HCT116 (cell line): ENCODE results near the gene FRAS1. TPM values are rescaled to one million over a fixed set of nuclear protein-coding genes. Genes with fewer than 3 reads are reported as not detected.

Experiments
- ATAC-seq: fragments of 200-7000 bp; cut with Tn5 transposase; 2 replicates; pipeline ENCODE4 v1.9.1; 2020; ENCODE audit warnings: mild to moderate bottlenecking, moderate library complexity
- BruUV-seq: library from RNA; stranded (reverse); fragments of 400-500 nt; replicated peaks from 2 replicates; lab custom pipeline; 2021; lab: Mats Ljungman, UMichigan
- CTCF ChIA-PET: fragments of 300-600 bp; sonication (Branson Sonifier 250); formaldehyde crosslinking; loops from one replicate; lab custom pipeline; 2021; ENCODE audit warnings: antibody characterized with exemption; lab: Charles Lee
- POLR2A ChIA-PET: fragments of 300-600, 350-600 bp; sonication (Branson Sonifier 250); formaldehyde crosslinking; loops from one replicate; lab custom pipeline; 2021; ENCODE audit warnings: antibody characterized with exemption; lab: Charles Lee
- RAD21 ChIA-PET, 2 experiments: fragments of 300-600 bp; sonication (Branson Sonifier 250); formaldehyde crosslinking; loops; one replicate each; lab custom pipeline; 2023; ENCODE audit warnings: low total read pairs in 2 of 2; ENCODE audit not compliant: uncharacterized antibody in 2 of 2, unreplicated experiment in 2 of 2, low non-redundant PET in 1 of 2; lab: Charles Lee
- DNase-seq: peaks from one replicate; pipeline ENCODE4 v3.0.0-alpha.2; 2010; ENCODE audit warnings: low read depth, low spot score
- H2AFZ ChIP-seq: fragments of 200-600 bp; shearing (Covaris generic), sonication (generic); 2 replicates; pipeline ENCODE4 v1.6.1; 2017; ENCODE audit warnings: low read depth, mixed run types, mixed read lengths, antibody characterized with exemption, low read length; ENCODE audit not compliant: poor library complexity, severe bottlenecking
- H3K27ac ChIP-seq: 2 replicates; pipeline ENCODE4 v1.5.1; 2012; ENCODE audit warnings: low read depth, low read length
- H3K27me3 ChIP-seq: fragments of 200-600 bp; sonication (generic); 2 replicates; pipeline ENCODE4 v1.6.1; 2016; ENCODE audit warnings: mixed run types, low read length, mixed read lengths; ENCODE audit not compliant: insufficient read depth
- H3K36me3 ChIP-seq, 2 experiments: fragments of 200-500 bp in 1 of 2; fragments of 200-600 bp in 1 of 2; sonication (Bioruptor generic) in 1 of 2; sonication (generic) in 1 of 2; 2 replicates each; pipeline versions ENCODE4 v1.5.1 to v1.6.1; 2014 to 2016; ENCODE audit warnings: low read length in 2 of 2, inconsistent platforms in 1 of 2, mixed read lengths in 1 of 2, mixed run types in 1 of 2; ENCODE audit not compliant: insufficient read depth in 2 of 2, control insufficient read depth in 1 of 2
- H3K4me1 ChIP-seq, 2 experiments: fragments of 200-600 bp in 1 of 2; sonication (generic) in 1 of 2; 2 replicates each; pipeline versions ENCODE4 v1.5.1 to v1.6.1; 2012 to 2017; ENCODE audit warnings: low read length in 2 of 2, inconsistent platforms in 1 of 2, mild to moderate bottlenecking in 1 of 2, mixed read lengths in 1 of 2, mixed run types in 1 of 2, moderate library complexity in 1 of 2; ENCODE audit not compliant: insufficient read depth in 2 of 2, control insufficient read depth in 1 of 2
- H3K4me2 ChIP-seq: fragments of 200-600 bp; sonication (generic); 2 replicates; pipeline ENCODE4 v1.6.1; 2017; ENCODE audit warnings: mixed run types, low read length, mixed read lengths
- H3K4me3 ChIP-seq, 2 experiments: fragments of 200-600 bp in 1 of 2; sonication (generic) in 1 of 2; replicated peaks in 1 of 2; 2 replicates each; pipeline ENCODE4 v1.5.1; 2011 to 2016; ENCODE audit warnings: low read length in 2 of 2, control low read depth in 1 of 2, low read depth in 1 of 2, mild to moderate bottlenecking in 1 of 2, mixed read lengths in 1 of 2, mixed run types in 1 of 2
- H3K79me2 ChIP-seq: fragments of 200-600 bp; sonication (generic); 2 replicates; pipeline ENCODE4 v1.6.1; 2017; ENCODE audit warnings: mild to moderate bottlenecking, mixed run types, low read length, moderate library complexity, mixed read lengths; ENCODE audit not compliant: insufficient read depth
- H3K9ac ChIP-seq: fragments of 200-600 bp; sonication (generic); 2 replicates; pipeline ENCODE4 v1.6.1; 2016; ENCODE audit warnings: low read length, mixed read lengths
- H3K9me2 ChIP-seq: fragments of 200-600 bp; sonication (generic), shearing (Covaris generic); 2 replicates; pipeline ENCODE4 v1.6.1; 2017; ENCODE audit warnings: mixed run types, mild to moderate bottlenecking, moderate library complexity; ENCODE audit not compliant: insufficient read depth
- H3K9me3 ChIP-seq, 2 experiments: fragments of 200-500 bp in 1 of 2; fragments of 200-600 bp in 1 of 2; sonication (Bioruptor generic) in 1 of 2; sonication (generic) in 1 of 2; 2 replicates each; pipeline ENCODE4 v1.6.1; 2014 to 2017; ENCODE audit warnings: low read length in 2 of 2, mixed read lengths in 2 of 2, inconsistent platforms in 1 of 2, low read depth in 1 of 2, mild to moderate bottlenecking in 1 of 2, mixed run types in 1 of 2, moderate library complexity in 1 of 2; ENCODE audit not compliant: control insufficient read depth in 1 of 2, insufficient read depth in 1 of 2
- H4K20me1 ChIP-seq: fragments of 200-600 bp; sonication (generic), shearing (Covaris generic); 2 replicates; pipeline ENCODE4 v1.6.1; 2017; ENCODE audit warnings: mixed run types, mild to moderate bottlenecking, moderate library complexity; ENCODE audit not compliant: insufficient read depth
- ATF3 ChIP-seq: IDR thresholded peaks from 2 replicates; pipeline ENCODE4 v1.6.1; 2012
- CBX3 ChIP-seq: IDR thresholded peaks from 2 replicates; pipeline ENCODE4 v1.6.1; 2012; ENCODE audit warnings: low read depth
- CEBPB ChIP-seq: IDR thresholded peaks from 2 replicates; pipeline ENCODE4 v1.6.1; 2012; ENCODE audit warnings: low read depth
- EGR1 ChIP-seq: IDR thresholded peaks from 2 replicates; pipeline ENCODE4 v1.6.1; 2012; ENCODE audit warnings: low read depth
- ELF1 ChIP-seq: IDR thresholded peaks from 2 replicates; pipeline ENCODE4 v1.6.1; 2012; ENCODE audit warnings: low read depth, borderline replicate concordance
- EZH2 ChIP-seq: fragments of 200-600 bp; sonication (generic); IDR thresholded peaks from 2 replicates; pipeline ENCODE4 v1.6.1; 2017; ENCODE audit warnings: antibody characterized with exemption, mixed run types
- EZH2phosphoT487 ChIP-seq: fragments of 200-600 bp; IDR thresholded peaks from 2 replicates; pipeline ENCODE4 v1.6.1; 2018; ENCODE audit warnings: antibody characterized with exemption, borderline replicate concordance
- FOSL1 ChIP-seq: IDR thresholded peaks from 2 replicates; pipeline ENCODE4 v1.6.1; 2012; ENCODE audit warnings: low read depth
- JUND ChIP-seq: IDR thresholded peaks from 2 replicates; pipeline ENCODE4 v1.6.1; 2012
- POLR2A ChIP-seq: IDR thresholded peaks from 2 replicates; pipeline ENCODE4 v1.7.0; 2011; ENCODE audit warnings: borderline replicate concordance; ENCODE audit not compliant: insufficient read depth, insufficient read length; ENCODE audit errors: extremely low read depth
- POLR2AphosphoS5 ChIP-seq: IDR thresholded peaks from 2 replicates; pipeline ENCODE4 v1.6.1; 2011; ENCODE audit warnings: mild to moderate bottlenecking, low read depth, low read length, moderate library complexity
- SIN3A ChIP-seq: IDR thresholded peaks from 2 replicates; pipeline ENCODE4 v1.6.1; 2012; ENCODE audit warnings: low read depth
- SP1 ChIP-seq: IDR thresholded peaks from 2 replicates; pipeline ENCODE4 v1.6.1; 2012; ENCODE audit warnings: low read depth
- SRF ChIP-seq: IDR thresholded peaks from 2 replicates; pipeline ENCODE4 v1.6.1; 2012; ENCODE audit warnings: low read depth
- TCF7L2 ChIP-seq: IDR thresholded peaks from 2 replicates; pipeline ENCODE4 v1.7.0; 2011; ENCODE audit warnings: borderline replicate concordance, inconsistent platforms; ENCODE audit not compliant: insufficient read depth, insufficient read length; ENCODE audit errors: extremely low read depth
- YY1 ChIP-seq: IDR thresholded peaks from 2 replicates; pipeline ENCODE4 v1.6.1; 2011; ENCODE audit warnings: low read length, low read depth, moderate library complexity, mild to moderate bottlenecking; ENCODE audit not compliant: insufficient replicate concordance; ENCODE audit errors: extremely low read depth
- ZFX ChIP-seq: fragments of 450-650 bp; IDR thresholded peaks from 2 replicates; pipeline ENCODE4 v1.6.1; 2017
- ZNF274 ChIP-seq: fragments of 200-500 bp; sonication (Bioruptor generic); IDR thresholded peaks from 2 replicates; pipeline ENCODE4 v1.6.1; 2014; ENCODE audit warnings: mild to moderate bottlenecking, low read depth, low read length, inconsistent platforms
- intact Hi-C: fragments of 100-400 bp; cut with micrococcal nuclease; formaldehyde crosslinking; loops from 2 replicates; pipeline ENCODE4 v1.10.0; 2022
- total RNA-seq: library from RNA; stranded (reverse); gene quantifications from one replicate; pipeline ENCODE4 v1.2.1, GENCODE V29; 2021; ENCODE audit not compliant: unreplicated experiment
- TF ChIP-seq, protein P1 (sequence below): IDR thresholded peaks from 2 replicates; pipeline ENCODE4 v1.6.1; 2011; ENCODE audit warnings: mild to moderate bottlenecking, low read length, moderate library complexity; ENCODE audit not compliant: insufficient replicate concordance; ENCODE audit errors: extremely low read depth
- TF ChIP-seq, protein P2 (sequence below), 3 experiments: fragments of 200-600 bp in 1 of 3; sonication (generic) in 1 of 3; IDR thresholded peaks in 2 of 3; conservative IDR thresholded peaks in 1 of 3; 2 replicates each; pipeline ENCODE4 v1.5.1; 2012 to 2017; ENCODE audit warnings: low read depth in 2 of 3, low read length in 2 of 3, antibody characterized with exemption in 1 of 3, borderline replicate concordance in 1 of 3, control low read depth in 1 of 3, mild to moderate bottlenecking in 1 of 3, mixed read lengths in 1 of 3, mixed run types in 1 of 3, moderate library complexity in 1 of 3; ENCODE audit not compliant: insufficient read depth in 1 of 3

The FRAS1 gene
- total RNA-seq, 1 experiment from 2014 or later = 33.5 TPM

- Histone ChIP-seq H3K9me2 (no peaks in the 10 kb centered on the region), H3K4me2 (no peak overlapping the region), H3K27ac (no peak overlapping the region), H4K20me1 (no peaks in the 10 kb centered on the region), H3K4me3 (no peak overlapping the region), H3K4me1 (no peaks in the 10 kb centered on the region), H3K79me2 (peaks cover 3% of the 10 kb centered on the region; the same call in 1 of the 2 replicates), H3K9me3 (no peaks in the 10 kb centered on the region), H3K9ac (no peak overlapping the region), H3K27me3 (no peaks in the 10 kb centered on the region), H2AFZ (no peak overlapping the region), H3K36me3 (no peaks in the 10 kb centered on the region)
- RAD21 ChIA-PET = no interaction called here
- DNase-seq (no peak), ATAC-seq (no peak)
- TF ChIP-seq CEBPB = no peak
- no peak for TF ChIP-seq ELF1
- no peak for TF ChIP-seq EZH2phosphoT487
- TF ChIP-seq ZNF274 = no peak
- no peak for TF ChIP-seq POLR2A
- TF ChIP-seq YY1 = no peak
- no peak for TF ChIP-seq FOSL1
- TF ChIP-seq EZH2 = no peak
- TF ChIP-seq POLR2AphosphoS5 = no peak
- TF ChIP-seq ATF3 = no peak
- TF ChIP-seq CBX3 = no peak
- TF ChIP-seq SP1 = no peak
- no peak for TF ChIP-seq ZFX
- TF ChIP-seq, protein P1, sequence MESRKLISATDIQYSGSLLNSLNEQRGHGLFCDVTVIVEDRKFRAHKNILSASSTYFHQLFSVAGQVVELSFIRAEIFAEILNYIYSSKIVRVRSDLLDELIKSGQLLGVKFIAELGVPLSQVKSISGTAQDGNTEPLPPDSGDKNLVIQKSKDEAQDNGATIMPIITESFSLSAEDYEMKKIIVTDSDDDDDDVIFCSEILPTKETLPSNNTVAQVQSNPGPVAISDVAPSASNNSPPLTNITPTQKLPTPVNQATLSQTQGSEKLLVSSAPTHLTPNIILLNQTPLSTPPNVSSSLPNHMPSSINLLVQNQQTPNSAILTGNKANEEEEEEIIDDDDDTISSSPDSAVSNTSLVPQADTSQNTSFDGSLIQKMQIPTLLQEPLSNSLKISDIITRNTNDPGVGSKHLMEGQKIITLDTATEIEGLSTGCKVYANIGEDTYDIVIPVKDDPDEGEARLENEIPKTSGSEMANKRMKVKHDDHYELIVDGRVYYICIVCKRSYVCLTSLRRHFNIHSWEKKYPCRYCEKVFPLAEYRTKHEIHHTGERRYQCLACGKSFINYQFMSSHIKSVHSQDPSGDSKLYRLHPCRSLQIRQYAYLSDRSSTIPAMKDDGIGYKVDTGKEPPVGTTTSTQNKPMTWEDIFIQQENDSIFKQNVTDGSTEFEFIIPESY = no peak
- TF ChIP-seq JUND = no peak
- TF ChIP-seq, protein P2, sequence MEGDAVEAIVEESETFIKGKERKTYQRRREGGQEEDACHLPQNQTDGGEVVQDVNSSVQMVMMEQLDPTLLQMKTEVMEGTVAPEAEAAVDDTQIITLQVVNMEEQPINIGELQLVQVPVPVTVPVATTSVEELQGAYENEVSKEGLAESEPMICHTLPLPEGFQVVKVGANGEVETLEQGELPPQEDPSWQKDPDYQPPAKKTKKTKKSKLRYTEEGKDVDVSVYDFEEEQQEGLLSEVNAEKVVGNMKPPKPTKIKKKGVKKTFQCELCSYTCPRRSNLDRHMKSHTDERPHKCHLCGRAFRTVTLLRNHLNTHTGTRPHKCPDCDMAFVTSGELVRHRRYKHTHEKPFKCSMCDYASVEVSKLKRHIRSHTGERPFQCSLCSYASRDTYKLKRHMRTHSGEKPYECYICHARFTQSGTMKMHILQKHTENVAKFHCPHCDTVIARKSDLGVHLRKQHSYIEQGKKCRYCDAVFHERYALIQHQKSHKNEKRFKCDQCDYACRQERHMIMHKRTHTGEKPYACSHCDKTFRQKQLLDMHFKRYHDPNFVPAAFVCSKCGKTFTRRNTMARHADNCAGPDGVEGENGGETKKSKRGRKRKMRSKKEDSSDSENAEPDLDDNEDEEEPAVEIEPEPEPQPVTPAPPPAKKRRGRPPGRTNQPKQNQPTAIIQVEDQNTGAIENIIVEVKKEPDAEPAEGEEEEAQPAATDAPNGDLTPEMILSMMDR (IDR thresholded peaks at IDR 0.05 in 2 of 3, conservative IDR thresholded peaks at IDR 0.05 in 1 of 3; ENCODE audit: borderline replicate concordance in 1 of 3, insufficient read depth in 1 of 3, low read depth in 2 of 3, low read length in 2 of 3) = no peak
- no peak for TF ChIP-seq TCF7L2
- TF ChIP-seq EGR1 = no peak
- TF ChIP-seq SIN3A = no peak
- no peak for TF ChIP-seq SRF
- intact Hi-C loops = no loop called here
- POLR2A ChIA-PET = no interaction called here
- BruUV-seq = no TSS peak
- CTCF ChIA-PET = no interaction called here
Observed at GRCh38 chr4:78162821-78163220, 105.7 kb downstream of the FRAS1 start.
